HCT116 (cell line): ENCODE results near the gene TIAM2.

ENCODE experiments used
- ATF3 ChIP-seq: IDR thresholded peaks from 2 replicates; pipeline ENCODE4 v1.6.1; 2012
- CTCF ChIP-seq, 3 experiments: fragments of 200-600 bp in 1 of 3; sonication (generic) in 1 of 3; IDR thresholded peaks in 2 of 3; conservative IDR thresholded peaks in 1 of 3; 2 replicates each; pipeline ENCODE4 v1.5.1; 2012 to 2017; ENCODE audit warnings: low read depth in 2 of 3, low read length in 2 of 3, antibody characterized with exemption in 1 of 3, borderline replicate concordance in 1 of 3, control low read depth in 1 of 3, mild to moderate bottlenecking in 1 of 3, mixed read lengths in 1 of 3, mixed run types in 1 of 3, moderate library complexity in 1 of 3; ENCODE audit not compliant: insufficient read depth in 1 of 3
- EZH2 ChIP-seq: fragments of 200-600 bp; sonication (generic); IDR thresholded peaks from 2 replicates; pipeline ENCODE4 v1.6.1; 2017; ENCODE audit warnings: antibody characterized with exemption, mixed run types
- EZH2phosphoT487 ChIP-seq: fragments of 200-600 bp; IDR thresholded peaks from 2 replicates; pipeline ENCODE4 v1.6.1; 2018; ENCODE audit warnings: antibody characterized with exemption, borderline replicate concordance
- POLR2A ChIP-seq: IDR thresholded peaks from 2 replicates; pipeline ENCODE4 v1.7.0; 2011; ENCODE audit warnings: borderline replicate concordance; ENCODE audit not compliant: insufficient read depth, insufficient read length; ENCODE audit errors: extremely low read depth
- POLR2AphosphoS5 ChIP-seq: IDR thresholded peaks from 2 replicates; pipeline ENCODE4 v1.6.1; 2011; ENCODE audit warnings: mild to moderate bottlenecking, low read depth, low read length, moderate library complexity
- SIN3A ChIP-seq: IDR thresholded peaks from 2 replicates; pipeline ENCODE4 v1.6.1; 2012; ENCODE audit warnings: low read depth
- SP1 ChIP-seq: IDR thresholded peaks from 2 replicates; pipeline ENCODE4 v1.6.1; 2012; ENCODE audit warnings: low read depth
- TCF7L2 ChIP-seq: IDR thresholded peaks from 2 replicates; pipeline ENCODE4 v1.7.0; 2011; ENCODE audit warnings: borderline replicate concordance, inconsistent platforms; ENCODE audit not compliant: insufficient read depth, insufficient read length; ENCODE audit errors: extremely low read depth
- YY1 ChIP-seq: IDR thresholded peaks from 2 replicates; pipeline ENCODE4 v1.6.1; 2011; ENCODE audit warnings: low read length, low read depth, moderate library complexity, mild to moderate bottlenecking; ENCODE audit not compliant: insufficient replicate concordance; ENCODE audit errors: extremely low read depth
- ZFX ChIP-seq: fragments of 450-650 bp; IDR thresholded peaks from 2 replicates; pipeline ENCODE4 v1.6.1; 2017
- ZNF274 ChIP-seq: fragments of 200-500 bp; sonication (Bioruptor generic); IDR thresholded peaks from 2 replicates; pipeline ENCODE4 v1.6.1; 2014; ENCODE audit warnings: mild to moderate bottlenecking, low read depth, low read length, inconsistent platforms
- TF ChIP-seq, protein P1 (sequence below): IDR thresholded peaks from 2 replicates; pipeline ENCODE4 v1.6.1; 2012

DNA sequence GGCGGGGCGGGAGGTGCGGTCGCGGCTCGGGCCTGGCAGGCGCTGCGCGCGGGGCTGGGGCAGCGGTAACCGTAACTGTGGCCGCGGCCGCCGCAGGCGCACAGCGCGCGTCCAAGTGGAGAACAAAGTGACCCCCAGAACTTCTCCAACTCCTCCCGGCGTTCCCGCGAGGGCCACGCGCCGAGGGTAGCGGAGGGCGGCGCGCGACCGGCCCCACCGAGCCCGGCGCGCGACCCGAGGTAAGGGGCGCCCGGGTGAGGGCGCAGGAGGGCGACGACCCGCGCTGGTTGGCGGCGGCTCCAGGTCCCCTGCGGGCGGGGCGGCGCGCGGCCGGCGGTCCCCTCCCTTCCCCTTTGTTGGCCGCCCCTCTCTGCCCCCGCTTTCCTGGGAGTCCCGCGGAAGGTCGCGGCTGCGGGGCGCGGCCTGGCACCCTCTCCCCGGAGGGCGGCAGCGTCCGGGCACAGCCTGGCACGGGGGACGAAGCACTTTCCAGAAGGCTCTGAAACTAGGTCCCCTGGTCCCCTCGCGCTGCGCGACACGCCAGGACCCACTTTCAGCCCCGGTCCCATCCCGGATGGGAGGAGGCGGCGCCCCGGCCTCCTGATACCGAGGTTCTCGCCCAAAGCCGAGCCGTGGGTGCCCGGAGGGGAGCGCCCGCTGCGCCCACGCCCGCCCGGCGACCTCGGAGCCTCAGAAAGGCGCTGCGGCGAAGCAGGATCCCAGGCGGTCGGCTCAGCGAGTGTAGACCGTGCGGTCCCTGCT is at the start of gene TIAM2:
- TF ChIP-seq POLR2A (peak; percentile 70), EZH2phosphoT487 (no peak), ZNF274 (no peak), CTCF (IDR thresholded peaks at IDR 0.05 in 2 of 3, conservative IDR thresholded peaks at IDR 0.05 in 1 of 3; ENCODE audit: borderline replicate concordance in 1 of 3, insufficient read depth in 1 of 3, low read depth in 2 of 3, low read length in 2 of 3) (no peak), EZH2 (no peak), YY1 (no peak), SIN3A (no peak), POLR2AphosphoS5 (peak; percentile 24; the same call in 1 of the 2 replicates), TCF7L2 (peak; percentile 68), ATF3 (no peak), SP1 (no peak), ZFX (peak; percentile 57; the same call in 1 of the 2 replicates)
- TF ChIP-seq, protein P1, sequence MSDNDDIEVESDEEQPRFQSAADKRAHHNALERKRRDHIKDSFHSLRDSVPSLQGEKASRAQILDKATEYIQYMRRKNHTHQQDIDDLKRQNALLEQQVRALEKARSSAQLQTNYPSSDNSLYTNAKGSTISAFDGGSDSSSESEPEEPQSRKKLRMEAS = peak; percentile 24; the same call in 1 of the 2 replicates
